GM20000 (cell line): ENCODE results near the gene RINT1.

Experiments
- DNase-seq: peaks from one replicate; pipeline ENCODE4 v3.0.0; 2012; ENCODE audit warnings: low spot score
- CTCF ChIP-seq: IDR thresholded peaks from 2 replicates; pipeline ENCODE4 v1.5.1; 2012; ENCODE audit warnings: mild to moderate bottlenecking, control low read depth; ENCODE audit errors: extremely low read depth, missing control alignments

The RINT1 gene

GRCh38 chr7:105531792-105532671 lies at the start of gene RINT1:
Gene RINT1 (plus strand): TSS chr7:105532201. CDS start chr7:105532316, 115 bp downstream.
- peak; percentile 96 for TF ChIP-seq CTCF
- DNase-seq, result peak; percentile 87

GRCh38 chr7:105487579-105488571 lies 44.1 kb upstream of the RINT1 start:
- peak; percentile 29 for DNase-seq

GRCh38 chr7:105489409-105489808 lies 42.6 kb upstream of the RINT1 start:
- TF ChIP-seq CTCF, result no peak
- no peak for DNase-seq

More at GRCh38 chr7:105487579-105488571, 44.1 kb upstream of the RINT1 start:
- no peak for TF ChIP-seq CTCF

- no peak for DNase-seq
- TF ChIP-seq CTCF, result no peak
Measured at GRCh38 chr7:105493196-105493922, 38.6 kb upstream of the RINT1 start.

- DNase-seq, result no peak
- TF ChIP-seq CTCF, result no peak
Measured at GRCh38 chr7:105493923-105494315, 38.1 kb upstream of the RINT1 start.

GRCh38 chr7:105496521-105496920 lies 35.5 kb upstream of the RINT1 start:
- DNase-seq, result no peak
- no peak for TF ChIP-seq CTCF
